HepG2 (cell line): ENCODE measurements around the gene EVC. TPM values are rescaled to one million over a fixed set of nuclear protein-coding genes. Genes with fewer than 3 reads are reported as not detected.

Experiments
- ATAC-seq: fragments of 200-7000 bp; cut with Tn5 transposase; 3 replicates; pipeline ENCODE4 v1.9.1; 2020; ENCODE audit warnings: mild to moderate bottlenecking, moderate library complexity
- BruUV-seq: library from RNA; stranded (reverse); fragments of 400-500 nt; replicated peaks from 2 replicates; lab custom pipeline; 2021; lab: Mats Ljungman, UMichigan
- CTCF ChIA-PET: fragments of 300-600 bp; formaldehyde crosslinking; extraction: SDS; loops from one replicate; lab custom pipeline; 2021; ENCODE audit warnings: low total read pairs, inconsistent platforms, low intra/inter-chr PET ratio; lab: Yijun Ruan, JAX
- POLR2A ChIA-PET: fragments of 350-600 bp; sonication (Branson Sonifier 250); formaldehyde crosslinking; loops from one replicate; lab custom pipeline; 2020; ENCODE audit warnings: antibody characterized with exemption, inconsistent platforms; lab: Yijun Ruan, JAX
- DNase-seq: peaks from one replicate; pipeline ENCODE4 v3.0.0-alpha.2; 2015; ENCODE audit warnings: low spot score
- FAIRE-seq: peaks from 3 replicates; lab custom pipeline; 2011; peaks lifted over from hg19 to GRCh38; lab: Jason Lieb, UNC
- H2AFZ ChIP-seq: one replicate; pipeline ENCODE4 v1.6.1; 2011; ENCODE audit warnings: low read length, inconsistent platforms
- H3K27ac ChIP-seq: fragments of 300-600 bp; 3 replicates; pipeline ENCODE4 v1.8.0; 2011; ENCODE audit warnings: mixed run types, mild to moderate bottlenecking, mixed read lengths, low read length, inconsistent platforms; ENCODE audit not compliant: insufficient read depth; ENCODE audit errors: extremely low read length
- H3K27me3 ChIP-seq, 2 experiments: fragments of 200-600 bp in 1 of 2; 2 replicates in 1 of 2; 3 replicates in 1 of 2; pipeline versions ENCODE4 v1.6.0 to v1.8.0; 2011; ENCODE audit warnings: low read length in 2 of 2, mild to moderate bottlenecking in 2 of 2, moderate library complexity in 2 of 2, inconsistent platforms in 1 of 2; ENCODE audit not compliant: insufficient read depth in 2 of 2, control insufficient read depth in 1 of 2
- H3K36me3 ChIP-seq, 2 experiments: fragments of 200-600 bp in 1 of 2; replicated peaks in 1 of 2; 2 replicates in 1 of 2; 3 replicates in 1 of 2; pipeline versions ENCODE4 v1.5.1 to v1.8.0; 2011; ENCODE audit warnings: low read length in 2 of 2, inconsistent platforms in 1 of 2; ENCODE audit not compliant: insufficient read depth in 2 of 2, control insufficient read depth in 1 of 2
- H3K4me1 ChIP-seq: 2 replicates; pipeline ENCODE4 v1.5.1; 2012; ENCODE audit warnings: low read length, inconsistent platforms; ENCODE audit not compliant: insufficient read depth
- H3K4me2 ChIP-seq: 2 replicates; pipeline ENCODE4 v1.6.0; 2011; ENCODE audit warnings: low read depth, low read length, inconsistent platforms
- H3K4me3 ChIP-seq, 3 experiments: fragments of 200-600 bp in 1 of 3; sonication (generic), shearing (Covaris generic) in 1 of 3; replicated peaks in 1 of 3; 2 replicates each; pipeline ENCODE4 v1.5.1; 2011 to 2016; ENCODE audit warnings: low read length in 3 of 3, inconsistent platforms in 2 of 3, low read depth in 2 of 3, mild to moderate bottlenecking in 2 of 3, control low read depth in 1 of 3, mixed read lengths in 1 of 3; ENCODE audit not compliant: insufficient read depth in 1 of 3
- H3K79me2 ChIP-seq: one replicate; pipeline ENCODE4 v1.6.1; 2011; ENCODE audit warnings: low read length, inconsistent platforms; ENCODE audit not compliant: insufficient read depth
- H3K9ac ChIP-seq: 2 replicates; pipeline ENCODE4 v1.6.0; 2011; ENCODE audit warnings: mild to moderate bottlenecking, low read depth, low read length, inconsistent platforms; ENCODE audit not compliant: insufficient read depth
- H3K9me3 ChIP-seq: 2 replicates; pipeline ENCODE4 v1.5.1; 2012; ENCODE audit warnings: mild to moderate bottlenecking, low read length
- H4K20me1 ChIP-seq: 2 replicates; pipeline ENCODE4 v1.6.0; 2011; ENCODE audit warnings: inconsistent platforms, mild to moderate bottlenecking, low read length, moderate library complexity; ENCODE audit not compliant: insufficient read depth
- HOXA5 ChIP-seq: sonication (generic); formaldehyde crosslinking; IDR thresholded peaks from 2 replicates; pipeline ENCODE4 v1.4.0; 2020; ENCODE audit warnings: missing genetic modification reagents
- TCF7 ChIP-seq: sonication (generic); IDR thresholded peaks from 2 replicates; pipeline ENCODE4 v1.6.1; 2016; ENCODE audit warnings: antibody characterized with exemption, low read depth
- THAP11 ChIP-seq: IDR thresholded peaks from 2 replicates; pipeline ENCODE4 v1.6.1; 2016; ENCODE audit warnings: missing biosample characterization, missing genetic modification reagents
- ZNF12 ChIP-seq: sonication (generic); formaldehyde crosslinking; IDR thresholded peaks from 2 replicates; pipeline ENCODE4 v1.5.0; 2020; ENCODE audit warnings: missing genetic modification reagents
- ZNF292 ChIP-seq: sonication (generic); formaldehyde crosslinking; IDR thresholded peaks from 2 replicates; pipeline ENCODE4 v1.8.1; 2022; ENCODE audit warnings: mild to moderate bottlenecking, low read depth, missing genetic modification reagents, borderline replicate concordance
- ZNF30 ChIP-seq: sonication (generic); formaldehyde crosslinking; IDR thresholded peaks from 2 replicates; pipeline ENCODE4 v1.5.0; 2020; ENCODE audit warnings: mild to moderate bottlenecking, missing genetic modification reagents
- ZNF317 ChIP-seq: sonication (generic); formaldehyde crosslinking; IDR thresholded peaks from 2 replicates; pipeline ENCODE4 v1.5.0; 2020; ENCODE audit warnings: mild to moderate bottlenecking, missing genetic modification reagents
- ZNF589 ChIP-seq: sonication (generic); formaldehyde crosslinking; conservative IDR thresholded peaks from 2 replicates; pipeline ENCODE4 v1.8.0; 2022; ENCODE audit warnings: mild to moderate bottlenecking, moderate library complexity, missing genetic modification reagents
- ZNF614 ChIP-seq: IDR thresholded peaks from 2 replicates; pipeline ENCODE4 v1.6.1; 2018; ENCODE audit warnings: missing biosample characterization, missing genetic modification reagents, inconsistent platforms, borderline replicate concordance
- ZNF652 ChIP-seq: IDR thresholded peaks from 2 replicates; pipeline ENCODE4 v1.6.1; 2016; ENCODE audit warnings: low read depth, borderline replicate concordance
- ZNF724P ChIP-seq: sonication (generic); formaldehyde crosslinking; IDR thresholded peaks from 2 replicates; pipeline ENCODE4 v1.8.0; 2022; ENCODE audit warnings: missing genetic modification reagents, borderline replicate concordance
- ZNF777 ChIP-seq: sonication (generic); formaldehyde crosslinking; IDR thresholded peaks from 2 replicates; pipeline ENCODE4 v1.4.0; 2020; ENCODE audit warnings: missing genetic modification reagents
- ZNF879 ChIP-seq: sonication (generic); formaldehyde crosslinking; IDR thresholded peaks from 2 replicates; pipeline ENCODE4 v1.8.1; 2023; ENCODE audit warnings: missing genetic modification reagents
- WGBS: methylation state at CpG from one replicate; pipeline ENCODE4 v1.1.6; 2017; ENCODE audit warnings: low lambda C conversion rate; 5-methylcytosine and 5-hydroxymethylcytosine counted together
- in situ Hi-C: cut with HindIII; loops from 2 replicates; pipeline ENCODE4 v1.10.0; 2017; ENCODE audit warnings: low pct_unique_long_range_greater_than_20kb; ENCODE audit not compliant: extremely low pct_ligation_motif_present
- intact Hi-C: fragments of 100-400 bp; cut with micrococcal nuclease; formaldehyde crosslinking; loops from one replicate; pipeline ENCODE4 v1.10.0; 2022; ENCODE audit not compliant: unreplicated experiment
- polyA plus RNA-seq, 8 experiments: library from polyadenylated mRNA; depleted of rRNA in 3 of 8; stranded (reverse) in 7 of 8; unstranded in 1 of 8; fragments of >200 nt; fragmentation: Illumina TruSeq in 4 of 8; extraction: Trizol in 4 of 8; gene quantifications; 2 replicates each; pipeline versions ENCODE4 v1.2.1 to v1.2.3, GENCODE V29; 2011 to 2016; ENCODE audit warnings: low read depth in 4 of 8, missing spikeins in 1 of 8, mixed read lengths in 1 of 8; ENCODE audit not compliant: insufficient read depth in 1 of 8
- total RNA-seq, 5 experiments: library from RNA; depleted of rRNA; stranded (reverse); fragments of >200 nt; fragmentation: Illumina TruSeq; extraction: Trizol; gene quantifications; 2 replicates each; pipeline ENCODE4 v1.2.3, GENCODE V29; 2016; ENCODE audit warnings: low read depth in 1 of 5
- TF ChIP-seq, protein P1 (sequence below): sonication (generic); formaldehyde crosslinking; IDR thresholded peaks from 2 replicates; pipeline ENCODE4 v1.8.0; 2022; ENCODE audit warnings: low read depth, missing genetic modification reagents
- TF ChIP-seq, protein P2 (sequence below): sonication (generic); formaldehyde crosslinking; IDR thresholded peaks from 2 replicates; pipeline ENCODE4 v1.4.0; 2020; ENCODE audit warnings: low read depth, mild to moderate bottlenecking, missing genetic modification reagents
- TF ChIP-seq, protein P3 (sequence below): IDR thresholded peaks from 2 replicates; pipeline ENCODE4 v1.6.1; 2018; ENCODE audit warnings: missing genetic modification reagents, mild to moderate bottlenecking, missing compliant biosample characterization

The EVC gene
- total and polyA plus RNA-seq, 2 of the 13 experiments (the other 11 are each of a cell fraction or from before 2014, with no cell fraction given) = 3.1 to 4.9 TPM

DNA sequence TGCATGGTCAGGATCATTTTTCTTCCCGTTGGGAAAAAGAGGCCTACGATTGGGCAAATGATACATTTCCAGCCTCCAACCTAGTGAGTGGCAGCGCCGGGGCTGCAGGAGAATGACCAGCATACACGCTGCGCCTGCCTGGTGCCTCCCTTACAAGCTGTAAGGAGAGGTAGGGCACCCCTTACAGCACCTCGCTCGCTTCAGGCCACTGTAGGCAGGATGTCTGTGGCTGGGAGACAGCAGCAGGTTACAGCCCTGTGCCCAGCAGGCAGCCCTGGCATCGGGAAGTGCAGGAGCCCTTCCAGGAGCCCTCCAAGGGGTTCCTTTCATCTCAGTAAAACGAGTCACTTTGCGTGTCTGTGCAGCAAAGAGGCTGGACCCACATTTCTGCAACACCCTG is 88.4 kb downstream of the EVC start (continued):
- TF ChIP-seq, protein P1, sequence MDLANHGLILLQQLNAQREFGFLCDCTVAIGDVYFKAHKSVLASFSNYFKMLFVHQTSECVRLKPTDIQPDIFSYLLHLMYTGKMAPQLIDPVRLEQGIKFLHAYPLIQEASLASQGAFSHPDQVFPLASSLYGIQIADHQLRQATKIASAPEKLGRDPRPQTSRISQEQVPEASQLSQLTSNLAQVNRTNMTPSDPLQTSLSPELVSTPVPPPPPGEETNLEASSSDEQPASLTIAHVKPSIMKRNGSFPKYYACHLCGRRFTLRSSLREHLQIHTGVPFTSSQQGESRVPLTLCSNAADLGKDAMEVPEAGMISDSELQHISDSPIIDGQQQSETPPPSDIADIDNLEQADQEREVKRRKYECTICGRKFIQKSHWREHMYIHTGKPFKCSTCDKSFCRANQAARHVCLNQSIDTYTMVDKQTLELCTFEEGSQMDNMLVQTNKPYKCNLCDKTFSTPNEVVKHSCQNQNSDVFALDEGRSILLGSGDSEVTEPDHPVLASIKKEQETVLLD = no peak
- no peak for TF ChIP-seq ZNF777 (CRISPR knock-in tag)
- TF ChIP-seq THAP11 (CRISPR knock-in tag) = no peak
- TF ChIP-seq, protein P2, sequence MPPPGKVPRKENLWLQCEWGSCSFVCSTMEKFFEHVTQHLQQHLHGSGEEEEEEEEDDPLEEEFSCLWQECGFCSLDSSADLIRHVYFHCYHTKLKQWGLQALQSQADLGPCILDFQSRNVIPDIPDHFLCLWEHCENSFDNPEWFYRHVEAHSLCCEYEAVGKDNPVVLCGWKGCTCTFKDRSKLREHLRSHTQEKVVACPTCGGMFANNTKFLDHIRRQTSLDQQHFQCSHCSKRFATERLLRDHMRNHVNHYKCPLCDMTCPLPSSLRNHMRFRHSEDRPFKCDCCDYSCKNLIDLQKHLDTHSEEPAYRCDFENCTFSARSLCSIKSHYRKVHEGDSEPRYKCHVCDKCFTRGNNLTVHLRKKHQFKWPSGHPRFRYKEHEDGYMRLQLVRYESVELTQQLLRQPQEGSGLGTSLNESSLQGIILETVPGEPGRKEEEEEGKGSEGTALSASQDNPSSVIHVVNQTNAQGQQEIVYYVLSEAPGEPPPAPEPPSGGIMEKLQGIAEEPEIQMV (CRISPR knock-in tag) = no peak
- TF ChIP-seq ZNF652 (CRISPR knock-in tag) = no peak
- TF ChIP-seq, all 625 proteins: peak for 0

DNA sequence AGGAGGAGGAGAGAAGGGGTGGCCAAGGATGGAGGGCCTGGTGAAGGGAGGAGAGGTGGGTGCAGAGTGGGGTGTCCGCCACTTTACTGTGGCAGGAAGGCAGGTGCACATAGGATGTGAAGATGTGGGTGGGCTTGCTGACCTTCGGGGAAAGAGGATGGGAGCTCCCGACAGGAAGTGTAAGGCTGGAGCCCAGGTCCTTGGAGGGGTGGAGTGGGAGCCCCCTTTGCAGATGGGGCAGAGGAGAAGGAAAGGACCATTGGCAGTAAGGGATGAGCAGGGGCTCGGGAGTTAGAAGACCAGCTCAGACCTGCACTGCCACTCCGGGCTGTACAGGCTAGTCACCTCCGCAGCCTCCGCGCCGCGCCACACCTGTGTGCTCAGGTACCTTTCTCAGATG is 89.5 kb downstream of the EVC start:
- no peak for TF ChIP-seq ZNF724P (CRISPR knock-in tag)
- TF ChIP-seq, protein P3, sequence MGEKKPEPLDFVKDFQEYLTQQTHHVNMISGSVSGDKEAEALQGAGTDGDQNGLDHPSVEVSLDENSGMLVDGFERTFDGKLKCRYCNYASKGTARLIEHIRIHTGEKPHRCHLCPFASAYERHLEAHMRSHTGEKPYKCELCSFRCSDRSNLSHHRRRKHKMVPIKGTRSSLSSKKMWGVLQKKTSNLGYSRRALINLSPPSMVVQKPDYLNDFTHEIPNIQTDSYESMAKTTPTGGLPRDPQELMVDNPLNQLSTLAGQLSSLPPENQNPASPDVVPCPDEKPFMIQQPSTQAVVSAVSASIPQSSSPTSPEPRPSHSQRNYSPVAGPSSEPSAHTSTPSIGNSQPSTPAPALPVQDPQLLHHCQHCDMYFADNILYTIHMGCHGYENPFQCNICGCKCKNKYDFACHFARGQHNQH (CRISPR knock-in tag) = no peak
- no peak for TF ChIP-seq ZNF12
- no peak for TF ChIP-seq ZNF589 (CRISPR knock-in tag)
- TF ChIP-seq ZNF317 (CRISPR knock-in tag) = no peak
- no peak for TF ChIP-seq HOXA5 (CRISPR knock-in tag)
- TF ChIP-seq ZNF30 (CRISPR knock-in tag) = no peak
- TF ChIP-seq ZNF879 (CRISPR knock-in tag) = no peak
- TF ChIP-seq ZNF614 (CRISPR knock-in tag) = no peak
- no peak for TF ChIP-seq ZNF292 (CRISPR knock-in tag)
- TF ChIP-seq TCF7 = no peak
- TF ChIP-seq, all 625 proteins: peak for 0
- Histone ChIP-seq H3K4me1 (no peaks in the 10 kb centered on the region), H3K9ac (no peak overlapping the region), H4K20me1 (no peaks in the 10 kb centered on the region), H3K9me3 (no peaks in the 10 kb centered on the region), H3K27ac (no peak overlapping the region), H3K4me2 (no peak overlapping the region), H3K79me2 (no peaks in the 10 kb centered on the region), H3K36me3 (peaks cover 2 to 7% of the 10 kb centered on the region in 2 experiments; a peak in 3 of 5 replicates), H3K27me3 (no peaks in the 10 kb centered on the region), H3K4me3 (no peak overlapping the region), H2AFZ (no peak overlapping the region)
- no peak for ATAC-seq
- FAIRE-seq = no peak
- CTCF ChIA-PET = no interaction called here
- no peak for DNase-seq
- intact Hi-C loops = no loop called here
- in situ Hi-C loops = loop anchor here (25.0 kb wide), 1 partner anchor 813 kb away; no protein-coding TSS in a partner anchor
- no TSS peak for BruUV-seq
- WGBS = 94% methylated on average over 8 of the region's 10 CpGs
- POLR2A ChIA-PET = no interaction called here
